GM12878 (cell line): ENCODE measurements around the gene RNASE2. TPM values are rescaled to one million over a fixed set of nuclear protein-coding genes. Genes with fewer than 3 reads are reported as not detected.
"Not testable (repeated sequence)": the region's sequence is repeated elsewhere in the genome, so short reads cannot be mapped to it uniquely, and the experiment has no call there.

Experiments
- ATAC-seq: fragments of 200-7000 bp; cut with Tn5 transposase; 3 replicates; pipeline ENCODE4 v1.9.1; 2020; ENCODE audit warnings: mild to moderate bottlenecking, moderate library complexity
- BruUV-seq: library from RNA; stranded (reverse); fragments of 400-500 nt; replicated peaks from 2 replicates; lab custom pipeline; 2021; lab: Mats Ljungman, UMichigan
- CTCF ChIA-PET: fragments of 300-600 bp; sonication (Branson Sonifier 250); formaldehyde crosslinking; extraction: SDS; loops from one replicate; lab custom pipeline; 2021; ENCODE audit warnings: inconsistent platforms; lab: Yijun Ruan, JAX
- POLR2A ChIA-PET: fragments of 350-600 bp; formaldehyde crosslinking; extraction: SDS; loops from one replicate; lab custom pipeline; 2021; ENCODE audit warnings: inconsistent platforms; lab: Charles Lee
- RAD21 ChIA-PET: fragments of 300-600 bp; sonication (Branson Sonifier 250); formaldehyde crosslinking; loops from one replicate; lab custom pipeline; 2023; ENCODE audit warnings: antibody characterized with exemption; ENCODE audit not compliant: unreplicated experiment; lab: Charles Lee
- SMC1A ChIA-PET: fragments of 300-600 bp; sonication (Branson Sonifier 250); formaldehyde crosslinking; loops from one replicate; lab custom pipeline; 2023; ENCODE audit not compliant: unreplicated experiment, uncharacterized antibody; lab: Charles Lee
- DNase-seq: peaks from one replicate; pipeline ENCODE4 v3.0.0-alpha.2; 2011; ENCODE audit warnings: low read depth, low spot score
- FAIRE-seq: peaks from 3 replicates; lab custom pipeline; 2011; peaks lifted over from hg19 to GRCh38; lab: Jason Lieb, UNC
- H2AFZ ChIP-seq: 2 replicates; pipeline ENCODE4 v1.6.0; 2011; ENCODE audit warnings: low read depth, low read length, control low read depth; ENCODE audit not compliant: control insufficient read depth
- H3K27ac ChIP-seq: 2 replicates; pipeline ENCODE4 v1.5.1; 2011; ENCODE audit warnings: control low read depth; ENCODE audit not compliant: control insufficient read depth, insufficient read depth
- H3K27me3 ChIP-seq, 2 experiments: replicated peaks in 1 of 2; 2 replicates each; pipeline versions ENCODE4 v1.6.0 to v1.6.1; 2011; ENCODE audit warnings: low read length in 1 of 2; ENCODE audit not compliant: control insufficient read depth in 2 of 2, insufficient read depth in 2 of 2
- H3K36me3 ChIP-seq, 2 experiments: 2 replicates each; pipeline ENCODE4 v1.5.1; 2011; ENCODE audit warnings: low read length in 1 of 2; ENCODE audit not compliant: control insufficient read depth in 2 of 2, insufficient read depth in 2 of 2
- H3K4me1 ChIP-seq: 2 replicates; pipeline ENCODE4 v1.6.1; 2011; ENCODE audit warnings: mild to moderate bottlenecking, low read length, moderate library complexity, mixed read lengths; ENCODE audit not compliant: control insufficient read depth, insufficient read depth
- H3K4me2 ChIP-seq: 2 replicates; pipeline ENCODE4 v1.6.0; 2011; ENCODE audit warnings: control low read depth; ENCODE audit not compliant: control insufficient read depth, insufficient read depth
- H3K4me3 ChIP-seq: fragments of 200-600 bp; sonication (generic); 2 replicates; pipeline ENCODE4 v1.5.1; 2016
- H3K79me2 ChIP-seq: 2 replicates; pipeline ENCODE4 v1.6.0; 2011; ENCODE audit warnings: low read length; ENCODE audit not compliant: control insufficient read depth, insufficient read depth
- H3K9ac ChIP-seq: 2 replicates; pipeline ENCODE4 v1.8.0; 2011; ENCODE audit warnings: low read length, control low read depth, mixed read lengths; ENCODE audit not compliant: control insufficient read depth, insufficient read depth
- H3K9me3 ChIP-seq: replicated peaks from 3 replicates; pipeline ENCODE4 v1.5.1; 2011; ENCODE audit warnings: mild to moderate bottlenecking, low read length; ENCODE audit not compliant: control insufficient read depth, insufficient read depth
- H4K20me1 ChIP-seq: 2 replicates; pipeline ENCODE4 v1.6.0; 2011; ENCODE audit not compliant: control insufficient read depth, insufficient read depth
- JUNB ChIP-seq: IDR thresholded peaks from 2 replicates; pipeline ENCODE4 v1.6.1; 2016; ENCODE audit warnings: antibody characterized with exemption, mild to moderate bottlenecking
- WGBS: methylation state at CpG from one replicate; pipeline ENCODE4 v1.1.6; 2016; ENCODE audit warnings: low lambda C conversion rate; ENCODE audit not compliant: insufficient replicate concordance, insufficient coverage; ENCODE audit errors: missing lambda C conversion rate; 5-methylcytosine and 5-hydroxymethylcytosine counted together
- in situ Hi-C: fragments of 300-500 bp; cut with MboI; formaldehyde crosslinking; loops from 9 replicates; pipeline ENCODE4 v1.14.3; 2018; ENCODE audit warnings: mixed read lengths
- intact Hi-C: fragments of 100-400 bp; cut with micrococcal nuclease; formaldehyde crosslinking; loops from one replicate; pipeline ENCODE4 v1.14.2; 2022; ENCODE audit not compliant: unreplicated experiment
- polyA plus RNA-seq, 11 experiments: library from polyadenylated mRNA; depleted of rRNA in 4 of 11; unstranded in 6 of 11; stranded (reverse) in 5 of 11; fragments of >200 nt; fragmentation: Nextera tagmentation in 4 of 11; fragmentation: Illumina TruSeq in 1 of 11; extraction: Ambion mirVana in 4 of 11; extraction: Trizol in 1 of 11; gene quantifications; 1 replicate in 1 of 11; 2 replicates in 10 of 11; pipeline versions ENCODE4 v1.2.1 to v1.2.3, GENCODE V29; 2011 to 2016; ENCODE audit warnings: inconsistent platforms in 2 of 11, missing spikeins in 2 of 11, low read depth in 1 of 11
- total RNA-seq, 4 experiments: library from RNA; depleted of rRNA in 3 of 4; stranded (reverse); fragments of >200 nt in 3 of 4; fragmentation: Illumina TruSeq in 1 of 4; extraction: Trizol in 1 of 4; gene quantifications; 2 replicates each; pipeline versions ENCODE4 v1.2.1 to v1.2.3, GENCODE V29; 2013 to 2021
- TF ChIP-seq, protein P1 (sequence below): fragments of 450-650 bp; IDR thresholded peaks from 2 replicates; pipeline ENCODE4 v1.6.1; 2016; ENCODE audit warnings: mild to moderate bottlenecking

Gene RNASE2
- total and polyA plus RNA-seq, 10 of the 15 experiments (the other 5 are each of a cell fraction or from before 2014, with no cell fraction given): not detected

DNA sequence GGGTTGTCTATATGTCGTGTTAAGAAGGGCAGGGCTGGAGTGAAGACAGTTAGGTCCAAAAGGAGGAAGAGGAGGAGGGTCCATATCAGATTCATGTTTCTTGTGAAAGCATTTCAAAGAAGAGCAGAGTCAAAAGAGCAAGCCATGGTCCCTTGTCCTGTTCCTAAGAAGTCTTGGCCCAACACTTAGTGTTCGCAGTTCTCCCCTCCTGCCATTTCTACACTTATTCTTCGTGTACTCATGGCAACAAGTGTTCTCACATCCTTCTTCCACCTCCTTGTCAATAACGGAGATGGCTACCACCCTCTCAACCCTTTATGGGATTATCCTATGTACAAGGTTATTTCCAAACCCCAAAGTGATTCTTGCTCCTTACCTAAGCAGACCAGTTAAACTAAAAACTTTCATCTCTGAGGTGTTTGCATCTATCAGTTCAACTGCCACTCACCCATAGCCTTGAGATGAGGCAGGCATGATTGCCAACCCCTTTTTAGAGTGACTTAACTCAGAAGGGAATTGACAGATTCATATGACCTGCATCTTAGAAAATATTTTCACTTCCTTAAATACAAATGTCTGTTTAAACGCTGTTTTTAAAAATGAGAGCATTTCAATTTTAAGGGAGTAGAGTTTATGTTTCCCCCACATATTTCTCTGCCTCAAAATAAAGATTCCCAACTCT, 19.8 kb upstream of the RNASE2 start:
- H3K27ac ChIP-seq: no peak overlapping the region
- no peaks in the 10 kb centered on the region for H3K9me3 ChIP-seq
- CTCF ChIA-PET: interaction anchor here (0.7 kb wide), 1 partner anchor 49 kb away, joined by 3 read pairs; no protein-coding TSS in a partner anchor
- BruUV-seq: no TSS peak
- no peak overlapping the region for H3K4me2 ChIP-seq
- RAD21 ChIA-PET: no interaction called here
- no peak for FAIRE-seq
- 26% methylated on average over 5 of the region's 5 CpGs for WGBS
- DNase-seq: no peak
- TF ChIP-seq, protein P1, sequence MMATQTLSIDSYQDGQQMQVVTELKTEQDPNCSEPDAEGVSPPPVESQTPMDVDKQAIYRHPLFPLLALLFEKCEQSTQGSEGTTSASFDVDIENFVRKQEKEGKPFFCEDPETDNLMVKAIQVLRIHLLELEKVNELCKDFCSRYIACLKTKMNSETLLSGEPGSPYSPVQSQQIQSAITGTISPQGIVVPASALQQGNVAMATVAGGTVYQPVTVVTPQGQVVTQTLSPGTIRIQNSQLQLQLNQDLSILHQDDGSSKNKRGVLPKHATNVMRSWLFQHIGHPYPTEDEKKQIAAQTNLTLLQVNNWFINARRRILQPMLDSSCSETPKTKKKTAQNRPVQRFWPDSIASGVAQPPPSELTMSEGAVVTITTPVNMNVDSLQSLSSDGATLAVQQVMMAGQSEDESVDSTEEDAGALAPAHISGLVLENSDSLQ: peak; percentile 65
- no peak for TF ChIP-seq JUNB
- no peaks in the 10 kb centered on the region for H4K20me1 ChIP-seq
- no peaks in the 10 kb centered on the region; a peak in 1 of 4 replicates for H3K27me3 ChIP-seq
- intact Hi-C loops (no loop called here), in situ Hi-C loops (no loop called here)
- H3K4me1 ChIP-seq: no peaks in the 10 kb centered on the region
- ATAC-seq: peak; percentile 33; the same call in 1 of the 3 replicates
- no peaks in the 10 kb centered on the region for H3K36me3 ChIP-seq
- H3K79me2 ChIP-seq: no peaks in the 10 kb centered on the region
- H3K4me3 ChIP-seq: no peak overlapping the region
- no peak overlapping the region for H3K9ac ChIP-seq
- SMC1A ChIA-PET: no interaction called here
- no peak overlapping the region for H2AFZ ChIP-seq
- POLR2A ChIA-PET: no interaction called here

DNA sequence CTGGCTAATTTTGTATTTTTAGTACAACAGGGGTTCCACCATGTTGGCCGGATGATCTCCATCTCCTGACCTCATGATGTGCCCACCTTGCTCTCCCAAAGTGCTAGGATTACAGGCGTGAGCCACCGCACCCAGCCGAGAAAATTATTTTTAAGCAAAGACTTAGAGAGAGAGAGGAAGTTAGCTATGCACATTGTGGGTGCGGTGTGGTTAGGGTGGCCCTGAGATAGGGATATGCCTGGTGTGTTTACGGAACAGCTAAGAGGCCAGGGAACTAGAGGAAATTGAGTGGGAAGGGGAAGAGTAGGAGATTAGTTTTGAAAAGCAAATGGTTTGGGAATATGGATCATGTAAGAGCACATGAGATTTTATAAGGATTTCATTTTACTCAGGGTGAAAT, 10.1 kb upstream of the RNASE2 start:
- H3K4me1 ChIP-seq, H3K4me3 ChIP-seq, H3K9me3 ChIP-seq, RAD21 ChIA-PET, CTCF ChIA-PET, FAIRE-seq, H3K27me3 ChIP-seq, ATAC-seq, POLR2A ChIA-PET, H3K4me2 ChIP-seq, intact Hi-C loops, H4K20me1 ChIP-seq, BruUV-seq, SMC1A ChIA-PET, H3K9ac ChIP-seq, in situ Hi-C loops, H3K79me2 ChIP-seq, DNase-seq, H3K27ac ChIP-seq, H3K36me3 ChIP-seq, H2AFZ ChIP-seq: not testable (repeated sequence)
- WGBS: 1% methylated on average over 6 of the region's 6 CpGs

DNA sequence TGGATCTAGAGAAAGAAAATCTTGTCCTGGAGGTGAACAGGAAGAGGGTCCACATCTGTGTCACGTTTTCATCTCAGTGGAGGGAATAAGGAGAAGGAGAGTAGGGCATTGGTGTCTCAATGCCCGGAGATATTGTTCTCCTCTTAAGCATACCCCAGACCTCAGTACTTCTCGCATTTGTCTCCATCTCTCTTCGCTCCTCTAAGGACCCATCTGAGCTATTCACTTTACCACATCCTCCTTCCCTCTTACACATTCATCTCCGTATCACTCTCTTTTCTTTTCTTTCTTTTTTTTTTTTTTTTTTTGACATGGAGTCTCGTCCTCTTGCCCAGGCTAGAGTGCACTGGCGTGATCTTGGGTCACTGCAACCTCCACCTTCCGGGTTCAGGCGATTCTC, 8.6 kb upstream of the RNASE2 start:
- FAIRE-seq, SMC1A ChIA-PET, DNase-seq, ATAC-seq, H3K4me3 ChIP-seq, H3K9me3 ChIP-seq, H3K4me2 ChIP-seq, H3K4me1 ChIP-seq, H3K27me3 ChIP-seq, H4K20me1 ChIP-seq, H3K79me2 ChIP-seq, RAD21 ChIA-PET, BruUV-seq, in situ Hi-C loops, POLR2A ChIA-PET, H3K9ac ChIP-seq, H3K27ac ChIP-seq, CTCF ChIA-PET, H2AFZ ChIP-seq, intact Hi-C loops, H3K36me3 ChIP-seq: not testable (repeated sequence)
- 50% methylated on average over 2 of the region's 9 CpGs for WGBS
